GM12865 (cell line): ENCODE results near the gene APOL2.
"Not testable (repeated sequence)": the region's sequence is repeated elsewhere in the genome, so short reads cannot be mapped to it uniquely, and the experiment has no call there.

Experiments used
- DNase-seq: peaks from one replicate; pipeline ENCODE4 v3.0.0; 2010; ENCODE audit warnings: low read depth
- H3K4me3 ChIP-seq: 2 replicates; pipeline ENCODE4 v1.5.1; 2011; ENCODE audit warnings: mild to moderate bottlenecking, low read depth, low read length, control low read depth
- TF ChIP-seq, protein P1 (sequence below): IDR thresholded peaks from 2 replicates; pipeline ENCODE4 v1.5.1; 2011; ENCODE audit warnings: low read length, control low read depth, low read depth, inconsistent platforms; ENCODE audit not compliant: insufficient read depth; ENCODE audit errors: missing control alignments

The APOL2 gene

DNA sequence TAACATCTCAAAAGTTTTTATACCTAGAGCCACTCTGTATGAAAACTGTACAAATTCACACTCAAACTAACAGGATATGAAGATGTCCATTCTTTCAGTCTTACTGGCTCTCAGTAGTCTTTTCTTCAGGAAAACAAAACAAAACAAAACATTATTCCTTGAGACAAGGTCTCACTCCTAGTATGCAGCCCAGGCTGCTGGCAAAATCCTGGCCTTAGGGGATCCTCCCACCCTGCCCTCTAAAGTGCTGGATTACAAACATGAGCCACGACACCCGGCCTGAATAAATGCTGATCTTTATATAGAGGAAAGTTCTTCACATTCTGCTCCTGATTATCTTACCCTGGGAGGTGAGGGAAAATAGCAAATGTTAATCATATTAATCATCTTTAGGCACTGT lies 5.1 kb downstream of the APOL2 start:
- TF ChIP-seq, protein P1, sequence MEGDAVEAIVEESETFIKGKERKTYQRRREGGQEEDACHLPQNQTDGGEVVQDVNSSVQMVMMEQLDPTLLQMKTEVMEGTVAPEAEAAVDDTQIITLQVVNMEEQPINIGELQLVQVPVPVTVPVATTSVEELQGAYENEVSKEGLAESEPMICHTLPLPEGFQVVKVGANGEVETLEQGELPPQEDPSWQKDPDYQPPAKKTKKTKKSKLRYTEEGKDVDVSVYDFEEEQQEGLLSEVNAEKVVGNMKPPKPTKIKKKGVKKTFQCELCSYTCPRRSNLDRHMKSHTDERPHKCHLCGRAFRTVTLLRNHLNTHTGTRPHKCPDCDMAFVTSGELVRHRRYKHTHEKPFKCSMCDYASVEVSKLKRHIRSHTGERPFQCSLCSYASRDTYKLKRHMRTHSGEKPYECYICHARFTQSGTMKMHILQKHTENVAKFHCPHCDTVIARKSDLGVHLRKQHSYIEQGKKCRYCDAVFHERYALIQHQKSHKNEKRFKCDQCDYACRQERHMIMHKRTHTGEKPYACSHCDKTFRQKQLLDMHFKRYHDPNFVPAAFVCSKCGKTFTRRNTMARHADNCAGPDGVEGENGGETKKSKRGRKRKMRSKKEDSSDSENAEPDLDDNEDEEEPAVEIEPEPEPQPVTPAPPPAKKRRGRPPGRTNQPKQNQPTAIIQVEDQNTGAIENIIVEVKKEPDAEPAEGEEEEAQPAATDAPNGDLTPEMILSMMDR = no peak

DNA sequence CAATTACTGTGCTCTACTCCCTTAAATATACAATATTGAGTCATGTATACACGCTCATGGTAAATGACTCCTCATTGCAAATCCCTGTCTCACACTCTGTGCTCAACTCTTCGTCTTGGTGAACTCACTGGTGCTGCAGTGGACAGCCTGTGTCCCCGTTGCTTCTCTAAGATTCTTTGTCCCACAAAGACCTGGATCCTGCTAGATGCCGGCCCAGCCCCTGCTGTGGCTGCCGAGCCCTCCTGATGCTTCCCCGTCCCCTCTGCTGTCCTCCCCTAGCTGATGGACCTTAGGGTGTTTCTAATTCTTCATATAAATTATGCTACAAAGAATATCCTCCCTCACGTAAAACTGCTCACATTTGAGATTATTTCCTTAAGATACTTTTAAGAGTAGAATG lies 5.5 kb downstream of the APOL2 start:
- TF ChIP-seq, protein P1 = no peak
- DNase-seq = no peak
- H3K4me3 ChIP-seq = no peak overlapping the region

More for the DNA sequence above, 5.1 kb downstream of the APOL2 start:
- no peak for DNase-seq
- no peak overlapping the region for H3K4me3 ChIP-seq

DNA sequence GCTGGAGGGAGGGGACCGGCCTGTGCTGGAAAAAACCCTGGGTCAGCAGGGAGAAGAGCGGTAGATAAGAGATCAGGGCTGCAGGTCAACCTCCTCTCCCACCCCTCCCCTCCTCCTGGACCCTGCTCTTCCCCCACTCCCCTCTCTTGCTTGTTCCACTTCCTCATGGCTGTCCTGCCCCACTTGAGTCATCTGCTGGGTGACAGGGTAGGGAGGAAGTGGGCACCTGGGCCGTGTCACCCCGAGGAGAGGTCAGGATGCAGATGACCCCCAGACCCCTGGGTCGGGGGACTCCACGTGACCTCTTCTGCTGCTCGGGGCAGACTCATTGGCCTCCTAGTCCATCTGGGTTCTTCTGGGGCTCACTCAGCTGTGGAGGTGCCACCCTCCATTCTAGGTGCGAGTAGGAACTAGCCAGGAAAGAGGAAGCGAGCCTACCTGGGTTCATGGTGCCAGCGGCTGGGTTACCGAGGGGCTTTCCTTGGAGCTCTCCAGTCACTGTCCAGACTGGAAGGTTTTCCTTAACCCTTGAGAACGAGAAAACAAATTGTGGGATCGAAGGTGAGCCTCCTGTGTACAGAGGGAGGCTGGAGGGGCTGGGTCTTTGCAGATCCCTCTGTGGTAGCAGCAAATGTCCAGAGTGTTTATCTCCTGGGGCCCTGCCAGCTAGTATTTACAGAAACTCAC lies 6.5 kb downstream of the APOL2 start:
- TF ChIP-seq, protein P1 = no peak
- no peak overlapping the region for H3K4me3 ChIP-seq
- no peak for DNase-seq

DNA sequence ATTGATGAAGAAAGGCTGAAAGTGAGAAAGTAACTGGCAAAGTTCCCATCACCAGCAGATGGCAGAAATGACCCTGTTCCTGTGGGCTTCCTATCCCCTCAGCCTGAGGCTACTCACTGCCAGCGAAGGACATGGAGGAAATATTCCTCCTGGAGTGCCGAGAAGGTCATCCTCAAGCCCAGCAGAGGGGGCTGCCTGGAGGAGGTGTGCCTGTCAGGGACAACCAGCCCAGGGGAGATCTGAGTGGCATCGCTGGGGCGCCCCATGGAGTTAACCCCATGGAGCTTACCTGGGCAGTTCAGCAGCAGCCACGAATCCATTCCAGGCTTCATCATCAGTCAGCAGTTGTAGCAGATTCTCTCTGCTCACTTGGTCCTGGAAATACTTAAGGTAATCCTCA lies 8.3 kb downstream of the APOL2 start:
- not testable (repeated sequence) for H3K4me3 ChIP-seq, DNase-seq

DNA sequence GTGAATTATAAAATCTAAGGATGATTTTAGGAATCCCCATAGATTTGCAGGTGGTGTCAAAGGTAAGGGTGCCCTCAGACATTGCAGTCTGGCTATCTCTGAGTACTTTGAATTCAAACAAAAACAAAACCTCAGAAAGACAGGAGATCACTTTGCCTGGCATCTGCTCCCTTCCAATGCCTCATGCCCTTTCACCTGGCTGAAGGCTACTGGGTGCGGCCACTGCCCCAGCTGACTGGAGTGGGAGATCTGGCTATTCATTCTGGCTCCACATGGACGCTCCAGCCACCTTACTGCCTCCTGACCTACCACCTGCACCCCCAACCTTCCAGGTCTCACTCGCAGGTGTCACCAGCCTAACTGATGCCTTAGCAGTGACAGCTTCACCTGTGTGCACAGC lies 9.7 kb downstream of the APOL2 start:
- not testable (repeated sequence) for DNase-seq, H3K4me3 ChIP-seq

DNA sequence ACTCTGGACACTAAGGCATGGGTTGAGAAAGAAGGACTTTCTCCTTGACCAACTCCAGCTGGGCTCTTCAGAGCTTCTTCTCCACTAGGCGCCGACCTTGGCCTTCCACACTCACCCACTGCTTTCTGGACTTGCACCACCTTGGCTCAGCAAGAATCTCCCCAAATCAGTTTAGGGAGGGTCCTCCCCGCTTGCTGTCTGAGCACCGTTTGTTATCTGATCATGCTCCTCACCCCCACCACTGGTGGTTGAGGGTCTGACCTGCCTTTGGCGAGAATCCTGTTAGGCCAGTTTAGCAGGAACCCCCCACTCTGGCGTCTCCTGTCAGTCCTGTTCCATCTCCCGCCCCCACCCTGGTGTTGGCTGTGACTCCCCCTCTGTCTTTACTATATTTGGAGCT lies 10.4 kb downstream of the APOL2 start:
- no peak for DNase-seq
- TF ChIP-seq, protein P1 = no peak
- no peak overlapping the region for H3K4me3 ChIP-seq

DNA sequence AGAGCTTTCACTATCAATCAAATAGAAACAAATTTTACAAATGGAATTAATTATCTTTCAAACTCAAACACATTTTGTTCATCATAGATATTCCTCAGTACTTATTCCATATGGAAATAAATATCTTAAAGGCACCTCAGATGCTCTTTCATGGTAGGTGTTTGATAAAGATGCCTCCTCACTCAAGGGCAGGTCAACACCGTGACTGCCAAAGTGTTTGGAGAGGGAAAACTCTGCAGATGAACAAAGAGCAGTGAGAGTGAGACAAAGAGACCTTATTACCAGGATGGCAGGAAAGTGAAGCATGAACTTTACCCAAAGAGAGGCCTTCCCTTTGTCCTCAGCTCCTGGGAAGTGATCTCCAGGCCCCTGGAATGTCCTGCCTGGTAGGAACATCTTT lies 11.0 kb downstream of the APOL2 start:
- DNase-seq, H3K4me3 ChIP-seq: not testable (repeated sequence)

DNA sequence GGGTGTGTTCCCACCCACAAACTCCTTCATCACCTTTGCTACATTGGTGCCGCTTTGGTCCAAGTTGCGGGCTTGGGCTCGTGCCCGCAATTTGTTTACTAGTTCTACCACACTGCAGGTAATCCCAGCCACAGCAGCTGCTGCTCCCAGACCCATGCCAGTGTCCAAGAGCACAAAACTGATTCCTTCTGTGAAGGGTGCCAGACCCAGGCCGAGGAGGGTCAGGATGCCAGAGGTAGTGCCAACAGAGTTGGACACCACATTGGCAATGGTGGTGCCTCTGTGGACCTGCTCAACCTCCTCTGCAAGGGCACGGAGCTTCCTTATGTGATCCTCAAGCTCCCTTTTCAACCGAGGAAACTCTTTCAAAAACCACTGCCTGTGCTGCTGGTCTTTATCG lies 11.5 kb downstream of the APOL2 start:
- DNase-seq = no peak
- H3K4me3 ChIP-seq = no peak overlapping the region
- TF ChIP-seq, protein P1 = no peak
